GM19035 (cell line): ENCODE data around the gene CCNI2.
A peak's percentile ranks its signal among the peaks of the same experiment; 100 is the strongest.

Experiments used
- ATAC-seq: cut with Tn5 transposase; IDR thresholded peaks from one replicate; pipeline ENCODE4 v1.9.1; 2021; ENCODE audit not compliant: unreplicated experiment

Gene CCNI2

DNA sequence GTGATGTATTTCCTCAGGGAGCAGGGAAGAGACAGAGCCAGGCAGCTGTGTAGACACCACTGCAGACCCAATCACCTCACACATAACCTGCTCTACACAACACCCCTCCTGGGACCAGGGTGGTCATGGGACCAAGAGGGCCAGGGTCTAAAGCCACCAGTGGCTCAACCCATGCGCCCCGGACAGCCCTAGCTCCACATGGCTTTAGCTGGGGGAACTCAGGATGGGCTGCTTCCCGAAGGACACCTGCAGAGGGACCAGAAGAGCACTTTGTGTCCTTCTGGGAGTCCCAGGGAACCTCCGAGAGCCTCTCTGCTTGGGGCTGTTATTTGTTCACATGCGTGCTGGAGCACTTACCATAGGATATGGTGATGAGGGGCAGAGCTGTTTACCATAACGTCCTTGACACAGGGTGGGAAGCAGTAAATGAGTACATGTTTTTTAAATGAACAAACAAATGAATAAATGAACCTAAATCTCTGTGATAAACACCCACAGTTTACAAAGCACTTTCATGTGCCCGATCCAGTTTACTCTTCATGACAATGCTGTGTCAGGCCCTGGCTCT, 17.5 kb downstream of the CCNI2 start:
- no peak for ATAC-seq

DNA sequence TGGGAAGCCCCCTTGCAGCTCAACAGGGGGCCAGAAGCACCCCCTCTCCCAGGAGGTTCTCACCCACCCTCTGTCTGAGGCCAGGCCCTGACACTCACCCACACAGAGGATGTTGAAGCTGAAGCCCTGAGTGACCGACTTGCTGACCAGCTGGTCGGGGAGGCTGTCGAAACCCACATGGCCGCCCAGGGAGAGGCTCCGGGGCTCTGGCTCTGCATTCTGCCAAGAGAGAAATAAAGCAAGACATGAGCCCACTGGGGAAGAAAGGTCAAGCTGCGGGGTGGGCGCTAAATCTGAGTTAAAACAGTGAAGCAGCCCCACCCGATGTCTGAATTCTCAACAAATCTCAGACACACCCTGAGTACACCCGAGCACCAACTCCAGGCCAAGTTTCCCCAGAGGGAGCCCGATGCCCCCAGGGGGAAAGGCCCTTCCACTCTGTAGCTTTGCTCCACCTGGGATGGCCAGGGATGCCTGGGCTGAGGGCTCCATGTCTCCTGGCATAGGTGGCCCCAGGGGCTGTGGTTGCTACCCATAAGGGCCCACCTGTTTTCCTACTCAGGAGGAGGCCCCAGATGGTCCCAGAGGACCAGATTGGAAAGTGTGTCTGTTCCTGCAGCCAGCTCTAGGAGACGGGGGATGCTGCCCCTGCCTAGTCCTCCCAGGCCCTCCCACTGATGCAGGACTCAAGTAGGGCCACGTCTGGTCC, 18.2 kb downstream of the CCNI2 start:
- no peak for ATAC-seq

DNA sequence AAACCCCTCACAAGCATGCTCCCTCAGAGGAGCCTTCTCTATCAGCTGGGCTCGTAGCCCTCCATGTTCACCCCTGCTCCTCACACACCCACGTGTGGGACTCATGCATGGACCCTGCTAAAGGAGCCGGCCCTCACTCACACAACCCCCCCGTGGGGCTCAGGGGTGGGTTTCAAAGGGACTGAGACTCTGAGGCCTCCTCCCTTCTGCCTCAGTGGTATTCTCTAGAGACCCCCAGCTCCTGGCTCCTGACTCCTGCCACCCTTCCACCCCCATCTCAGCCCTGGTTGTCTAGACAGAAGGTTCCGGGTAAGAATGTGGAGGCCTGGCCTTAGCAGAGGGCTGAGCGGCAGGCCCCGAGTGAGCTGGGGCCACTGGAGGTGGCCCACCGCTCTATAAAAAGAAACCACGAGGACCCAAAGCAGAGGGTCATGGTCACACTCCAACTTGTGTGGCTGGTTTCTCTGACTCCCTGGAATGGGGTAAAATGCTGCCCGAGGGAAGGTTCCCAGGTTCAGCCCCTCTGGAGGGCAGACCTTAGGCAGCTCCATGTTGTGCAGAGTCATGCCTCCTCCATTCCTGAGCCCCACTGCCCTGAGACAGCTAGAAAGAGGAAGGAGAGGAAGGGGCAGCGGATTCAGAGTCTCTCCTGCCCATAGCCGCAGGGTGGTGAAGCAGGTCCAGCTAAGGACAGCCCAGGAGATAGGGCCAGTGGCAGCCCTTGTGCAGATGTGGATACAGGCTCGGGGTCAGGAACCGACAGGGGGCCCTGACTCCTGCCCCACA, 19.0 kb downstream of the CCNI2 start:
- ATAC-seq, result no peak

DNA sequence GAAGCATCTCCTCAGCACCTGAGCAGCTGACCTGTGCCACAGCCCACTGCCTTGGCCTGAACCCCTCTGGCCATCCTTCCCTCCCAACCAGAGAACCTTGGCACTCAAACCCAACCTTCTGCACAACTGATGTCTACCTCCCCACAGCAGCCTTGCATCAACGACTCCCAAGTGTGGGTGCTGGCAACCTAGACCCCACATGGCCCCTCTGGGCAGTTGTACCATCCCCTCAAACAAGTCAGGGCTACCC, 19.5 kb downstream of the CCNI2 start:
- ATAC-seq, result no peak

DNA sequence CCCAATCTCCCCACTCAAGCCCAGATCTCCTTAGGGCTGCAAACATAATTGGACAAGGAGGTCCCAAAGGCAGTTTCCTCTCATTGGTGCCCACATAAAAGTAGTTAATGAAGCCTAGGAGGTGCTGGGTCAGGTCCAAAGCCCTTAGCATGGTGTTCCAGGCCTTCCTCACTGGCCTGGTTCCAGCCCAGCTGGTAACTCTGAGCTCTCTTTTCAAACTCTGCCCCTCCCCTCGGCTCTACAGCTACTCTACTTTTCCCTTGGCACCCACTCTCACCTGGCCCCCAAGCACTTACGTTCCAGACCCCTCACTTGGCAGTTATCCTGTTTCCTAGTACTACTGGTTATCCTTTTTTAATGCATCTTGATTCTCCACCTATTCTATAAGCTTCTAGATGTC, 19.9 kb downstream of the CCNI2 start:
- no peak for ATAC-seq

DNA sequence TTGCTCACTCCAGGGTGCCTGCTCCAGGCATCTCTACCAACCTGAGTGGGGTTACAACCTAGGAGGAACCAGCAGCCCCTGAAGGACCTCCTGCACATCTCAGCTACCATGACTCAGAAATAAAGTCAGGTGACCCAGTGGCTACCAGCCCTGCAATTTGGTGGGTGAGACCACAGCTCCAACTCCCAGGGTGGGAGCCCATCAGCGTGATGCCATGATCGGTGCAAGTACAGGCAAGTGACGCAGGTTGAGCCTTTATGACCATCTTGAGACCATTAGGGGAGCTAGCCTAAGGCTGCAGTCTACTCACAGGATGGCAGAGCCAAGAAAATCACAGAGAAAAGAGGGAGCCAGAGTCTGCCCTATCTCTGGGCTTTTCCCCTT, 21.3 kb downstream of the CCNI2 start:
- ATAC-seq, result no peak

DNA sequence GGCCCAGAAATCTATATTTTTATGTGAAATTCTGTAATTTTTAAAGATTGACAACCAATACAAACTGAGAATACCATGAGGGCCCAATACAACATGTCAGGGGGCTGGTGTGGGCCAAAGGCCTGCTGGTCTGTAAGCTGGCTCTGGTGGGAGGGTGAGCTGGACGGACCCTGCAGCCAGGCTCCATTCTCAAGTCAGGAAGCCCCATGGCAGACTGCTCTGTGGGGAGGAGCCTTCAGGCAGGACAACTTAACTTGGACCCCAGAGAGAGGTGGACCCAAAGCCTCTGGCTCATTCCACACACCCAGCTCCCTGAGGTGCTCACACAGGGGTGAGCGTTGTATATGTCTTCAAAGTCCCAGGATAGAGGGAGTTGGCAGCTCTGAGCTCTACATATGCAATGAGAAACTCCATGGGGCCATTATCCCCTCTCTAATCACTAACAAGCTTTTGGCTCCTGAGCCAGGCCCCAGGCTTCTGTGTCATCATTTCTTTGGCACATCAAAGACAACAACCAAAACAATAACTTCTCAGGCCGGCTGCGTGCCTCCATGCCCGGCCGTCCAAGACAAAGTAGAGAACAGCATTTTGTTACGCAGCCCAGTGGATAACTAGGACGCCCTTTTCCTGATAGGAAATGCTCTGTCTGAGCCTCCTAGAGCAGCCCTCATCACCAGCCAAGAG, 23.4 kb downstream of the CCNI2 start:
- no peak for ATAC-seq

DNA sequence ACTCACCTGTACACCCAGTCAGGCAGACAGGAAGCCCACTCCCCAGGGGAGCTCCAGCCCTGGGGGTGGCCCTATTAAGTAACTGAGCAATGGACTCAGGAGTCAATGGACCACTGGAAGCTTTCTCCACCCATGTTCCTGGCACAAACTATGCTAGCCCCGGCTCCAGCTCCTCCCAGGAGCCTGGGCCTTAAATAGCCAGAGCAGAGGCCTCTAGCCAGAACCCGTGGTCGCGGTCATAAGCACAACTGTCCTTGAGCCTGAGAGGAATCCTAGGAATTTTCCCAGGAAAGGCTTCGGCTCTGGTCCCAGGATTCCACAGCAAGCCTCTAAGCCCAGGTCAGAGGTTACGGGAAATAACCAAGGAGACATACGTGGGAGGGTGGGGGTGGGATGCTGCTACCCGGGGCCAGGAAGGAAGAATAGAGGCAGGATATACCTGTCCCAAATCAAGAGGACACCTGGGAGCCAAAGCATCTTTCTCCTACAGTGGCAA, 24.3 kb downstream of the CCNI2 start:
- ATAC-seq, result no peak

DNA sequence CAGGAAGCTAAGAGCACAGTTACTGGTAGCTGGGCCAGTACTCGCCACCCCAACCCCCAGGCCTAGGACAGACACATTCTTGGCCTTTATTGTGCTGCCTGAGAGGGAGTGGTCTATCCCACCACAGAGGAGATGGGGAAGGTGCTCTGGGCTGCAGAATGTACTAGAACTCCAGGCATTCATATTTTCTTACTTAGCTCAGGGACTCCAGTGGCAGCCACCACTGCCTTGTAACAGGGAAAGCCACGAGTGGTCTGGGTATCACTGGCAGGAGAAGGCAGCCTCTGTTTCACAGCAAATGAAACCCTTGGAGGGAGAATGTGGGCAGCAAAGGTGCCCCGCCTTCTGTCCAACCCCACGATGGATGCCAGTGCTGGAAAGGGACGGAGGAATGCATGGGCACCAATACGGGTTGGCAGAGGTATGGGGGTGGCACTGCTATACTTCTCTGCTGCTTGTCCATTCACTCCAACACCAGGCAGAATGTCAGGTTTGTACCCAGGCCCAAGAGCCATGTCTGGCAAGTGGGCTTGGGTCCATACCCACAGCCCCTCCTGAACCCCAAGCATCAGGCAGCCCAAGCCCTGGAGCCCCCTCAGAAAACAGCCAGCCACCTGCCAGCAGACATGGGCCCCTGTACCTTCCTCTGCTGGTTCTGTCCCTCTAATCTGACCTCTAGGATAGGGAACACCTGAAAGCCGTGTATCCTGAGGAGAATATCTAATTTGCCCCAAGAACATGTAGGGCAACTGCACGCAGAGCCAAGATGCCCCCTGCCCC, 25.3 kb downstream of the CCNI2 start:
- ATAC-seq, result no peak

DNA sequence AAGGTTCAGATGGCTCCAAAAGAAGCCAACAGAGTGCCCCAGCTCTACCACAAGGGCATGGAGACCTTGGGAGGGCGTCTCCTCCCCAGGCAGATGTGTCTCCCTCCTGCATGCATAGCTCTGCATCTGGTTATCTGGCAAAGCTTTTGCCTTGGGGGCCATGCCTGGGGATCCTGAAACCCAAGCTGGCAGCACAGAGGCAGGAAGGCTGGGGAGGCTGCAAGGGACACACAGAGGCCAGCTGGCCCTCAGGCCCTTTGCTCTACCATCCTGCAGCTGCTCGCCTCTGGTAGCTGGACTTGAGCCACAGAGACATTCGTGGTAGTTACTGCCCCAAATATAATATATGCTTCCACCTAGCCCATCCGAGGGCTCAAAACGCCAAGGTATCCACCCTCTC, 25.9 kb downstream of the CCNI2 start:
- ATAC-seq, result no peak

DNA sequence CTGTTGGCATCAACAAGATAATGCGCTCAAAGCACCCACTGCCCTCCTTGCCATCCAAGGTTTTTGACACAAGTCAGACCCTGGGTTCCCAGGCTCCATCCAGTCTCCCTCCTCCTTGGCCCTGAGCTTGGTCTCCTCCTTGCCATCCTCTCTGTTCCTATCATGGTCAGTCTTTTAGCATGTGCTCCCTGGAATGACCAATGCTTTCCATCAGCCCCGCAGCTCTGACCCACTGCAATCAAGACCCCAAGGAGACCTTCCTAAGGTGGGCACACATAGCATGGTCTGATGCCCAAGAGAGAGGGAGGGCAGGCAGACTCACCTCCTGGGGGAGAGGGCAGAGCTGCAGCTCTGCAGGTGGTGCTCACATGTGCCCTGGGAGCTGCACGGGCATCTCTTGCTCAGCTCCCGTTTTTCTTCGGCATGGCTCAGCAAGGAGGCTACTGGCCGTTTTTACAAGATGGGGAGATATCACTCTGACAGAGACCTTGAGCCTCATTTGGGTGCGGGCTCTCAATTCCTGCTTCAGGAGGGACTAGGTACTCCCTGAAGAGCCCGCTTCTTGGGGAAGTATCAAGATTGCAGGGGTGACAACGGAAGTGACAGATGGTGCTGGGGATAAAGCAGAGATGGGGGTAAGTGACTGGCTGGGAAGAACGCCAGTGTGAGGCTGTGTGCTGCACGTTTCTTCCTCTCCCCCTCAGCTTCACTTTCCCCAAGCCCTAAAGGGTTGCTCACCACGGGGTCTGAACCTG, 26.6 kb downstream of the CCNI2 start:
- ATAC-seq, result no peak

DNA sequence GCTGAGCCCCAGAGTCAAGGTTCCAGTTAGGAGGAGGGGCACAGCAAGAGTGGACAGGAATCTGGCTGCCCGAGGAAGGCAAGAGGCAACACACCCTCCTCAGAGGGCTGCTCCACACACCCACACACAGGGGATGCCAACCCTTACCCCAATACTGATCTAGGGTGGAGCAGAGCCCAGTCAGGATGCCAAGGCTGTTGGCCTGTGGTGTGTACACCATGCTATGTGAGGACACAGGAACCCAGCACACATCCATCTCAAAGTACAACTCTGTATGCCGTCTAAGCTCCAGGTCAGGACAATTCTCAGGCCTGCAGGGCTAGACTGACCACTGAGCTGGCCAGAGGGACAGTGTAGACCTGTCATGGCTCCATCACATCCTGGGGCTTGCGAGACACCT, 27.2 kb downstream of the CCNI2 start:
- ATAC-seq, result no peak

DNA sequence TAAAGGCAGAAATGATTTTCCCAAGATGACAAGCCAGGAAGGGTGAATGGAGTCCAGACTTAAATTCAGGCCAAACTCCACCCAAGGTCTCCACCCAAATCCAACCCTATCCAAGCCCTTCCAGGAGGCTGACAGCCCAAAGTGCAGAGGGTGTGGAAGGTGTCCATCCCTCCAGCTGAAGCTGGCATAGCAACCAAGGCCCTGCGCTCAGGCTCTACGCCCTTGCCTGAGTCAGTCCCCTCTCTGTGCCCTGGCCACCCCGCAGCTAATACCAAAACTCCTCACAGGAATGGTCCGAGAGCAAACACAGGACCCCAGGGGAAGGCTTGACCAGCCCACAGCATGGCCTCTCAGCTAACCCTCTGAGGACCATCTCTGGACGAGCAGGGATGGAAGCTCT, 27.7 kb downstream of the CCNI2 start:
- ATAC-seq, result no peak

DNA sequence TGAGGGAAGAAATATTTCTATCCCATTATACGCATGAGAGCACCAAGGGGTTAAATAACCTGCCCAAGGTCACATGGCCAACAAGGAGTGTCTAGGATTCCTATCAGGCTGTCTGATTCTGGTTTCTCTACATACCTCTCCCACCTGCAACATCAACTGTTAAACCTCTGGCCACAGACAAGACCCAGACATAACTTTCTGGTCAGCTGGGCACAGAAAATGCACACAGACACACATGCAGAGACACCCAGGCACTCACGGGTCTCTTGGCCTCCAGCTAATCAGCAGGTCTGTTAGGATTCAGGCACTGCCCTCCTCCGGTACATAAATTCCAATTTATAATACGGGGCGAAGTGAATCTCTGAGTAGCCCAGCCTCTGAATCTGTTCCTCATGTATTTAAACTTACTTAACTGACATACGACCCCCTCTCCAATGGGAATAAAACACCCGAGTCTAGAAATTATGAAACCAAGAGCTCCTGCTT, 28.3 kb downstream of the CCNI2 start:
- ATAC-seq, result no peak

DNA sequence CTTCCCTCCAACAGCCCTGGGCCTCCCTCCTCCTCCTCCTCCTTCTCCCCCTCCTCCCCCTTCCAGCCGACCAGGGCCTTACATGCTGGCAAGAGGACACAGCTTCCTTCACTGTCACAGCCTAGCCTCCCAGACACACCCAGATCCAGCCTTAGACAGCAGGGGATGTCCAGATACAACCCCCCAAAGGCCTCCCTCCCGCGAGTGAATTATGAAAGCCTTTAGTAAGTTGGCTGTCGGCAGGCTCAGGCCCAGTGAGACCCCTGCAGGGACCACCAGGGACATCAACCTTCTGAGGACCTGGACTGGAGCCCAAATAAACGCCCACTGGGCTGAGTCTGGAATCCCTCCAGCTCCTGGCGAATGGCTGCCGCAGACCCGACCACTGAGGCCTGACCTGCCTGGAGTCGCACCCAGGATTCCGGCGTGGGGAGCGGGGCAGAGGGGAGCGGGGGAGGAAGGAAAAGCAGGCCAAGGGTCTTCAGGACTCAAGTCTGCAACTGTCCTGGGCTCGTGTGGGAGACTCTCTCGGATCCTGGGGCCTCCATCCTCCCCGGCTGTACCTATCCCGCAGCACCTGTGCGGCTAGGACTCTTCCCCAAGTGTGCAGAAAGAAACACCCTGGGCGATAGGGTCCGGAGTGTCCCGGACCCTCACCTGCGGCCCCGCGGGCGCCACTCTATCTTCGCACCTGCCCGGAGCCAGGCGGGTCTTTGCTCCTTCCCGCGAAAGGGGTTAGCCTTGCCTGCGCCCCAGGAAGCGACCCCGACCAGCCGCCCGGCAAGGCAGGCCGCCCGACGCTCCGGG, 29.1 kb downstream of the CCNI2 start:
- ATAC-seq, result peak; percentile 25

DNA sequence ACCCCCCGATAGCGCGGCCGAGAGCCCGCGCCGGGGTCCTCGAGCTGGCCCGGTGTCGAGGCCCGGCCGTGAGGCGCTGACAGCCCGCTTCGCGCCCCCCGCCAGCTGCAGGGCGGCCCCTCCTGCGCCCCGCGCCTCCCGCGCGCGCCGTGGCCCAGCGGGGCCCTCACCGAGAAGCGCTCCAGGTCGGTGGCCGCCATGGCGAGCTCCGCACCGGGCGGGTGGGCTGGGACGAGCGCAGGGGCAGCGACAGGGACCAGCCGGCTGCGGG, 29.6 kb downstream of the CCNI2 start:
- peak; percentile 39 for ATAC-seq

DNA sequence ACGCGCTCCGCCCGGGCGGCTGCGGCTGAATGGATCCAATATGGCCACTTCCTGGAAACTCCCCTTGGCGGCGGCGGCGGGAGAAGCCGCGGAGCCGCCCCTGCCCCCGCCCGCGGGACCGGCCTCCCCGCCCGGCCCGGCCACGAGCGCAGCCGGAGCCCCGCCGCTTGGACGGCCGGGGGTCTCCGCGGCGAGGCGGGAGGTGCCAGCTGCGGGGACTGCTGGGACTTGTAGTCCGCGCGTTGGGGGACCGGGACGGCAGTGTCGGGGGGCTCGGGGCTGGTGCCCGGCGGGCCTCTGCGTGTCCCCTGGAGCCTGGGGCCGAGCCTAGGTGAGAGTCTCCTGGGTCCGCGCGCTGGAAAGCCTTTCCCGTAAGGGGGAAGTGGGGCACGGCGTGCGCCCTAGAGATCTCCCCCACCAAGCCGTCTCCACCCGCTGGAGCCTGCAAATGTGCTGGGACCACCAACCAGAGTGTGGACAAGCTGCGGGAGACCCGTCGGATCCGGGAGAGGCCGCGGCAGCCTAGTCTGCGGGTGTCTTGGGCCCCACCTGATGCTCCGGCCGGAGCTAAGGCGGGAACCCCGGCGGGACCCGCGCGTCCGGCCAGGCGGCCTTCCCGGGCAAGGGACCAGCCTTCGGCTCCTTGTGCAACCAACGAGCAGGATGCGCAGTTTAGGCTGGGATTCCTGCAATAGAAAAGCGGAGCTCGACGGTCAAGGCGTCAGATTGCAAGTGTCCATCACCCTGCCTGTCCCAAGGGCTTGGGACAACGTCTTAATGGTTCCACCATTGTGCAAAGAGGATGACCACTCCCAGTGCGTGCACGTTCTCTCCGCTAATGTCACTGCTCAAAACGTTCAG, 30.2 kb downstream of the CCNI2 start, which contains the start of gene SEPTIN8:
TSS of gene SEPTIN8 (minus strand) at position 31 of the 861 bp plus-strand sequence. CDS start 102 bp downstream, outside the sequence.
- ATAC-seq, result peak; percentile 63

DNA sequence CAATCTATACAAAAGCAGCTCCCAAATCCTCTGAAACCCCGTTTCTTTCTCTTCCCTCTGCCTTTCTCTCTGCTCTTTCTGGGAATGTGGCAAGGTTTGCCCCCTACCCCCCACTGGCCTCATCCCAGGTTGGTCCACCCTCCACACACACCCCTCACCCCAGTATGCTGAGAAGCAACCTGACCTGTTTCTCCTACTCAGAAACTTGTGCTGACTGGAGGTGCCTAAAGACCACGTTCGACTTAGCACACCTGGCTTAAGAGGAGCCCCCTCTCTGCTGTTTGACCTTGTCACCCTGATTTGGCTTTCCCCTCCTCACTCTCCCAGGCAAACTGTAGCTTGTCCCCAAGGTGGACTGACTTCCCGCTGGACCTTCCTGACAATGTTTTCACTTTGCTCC, 30.9 kb downstream of the CCNI2 start:
- no peak for ATAC-seq

DNA sequence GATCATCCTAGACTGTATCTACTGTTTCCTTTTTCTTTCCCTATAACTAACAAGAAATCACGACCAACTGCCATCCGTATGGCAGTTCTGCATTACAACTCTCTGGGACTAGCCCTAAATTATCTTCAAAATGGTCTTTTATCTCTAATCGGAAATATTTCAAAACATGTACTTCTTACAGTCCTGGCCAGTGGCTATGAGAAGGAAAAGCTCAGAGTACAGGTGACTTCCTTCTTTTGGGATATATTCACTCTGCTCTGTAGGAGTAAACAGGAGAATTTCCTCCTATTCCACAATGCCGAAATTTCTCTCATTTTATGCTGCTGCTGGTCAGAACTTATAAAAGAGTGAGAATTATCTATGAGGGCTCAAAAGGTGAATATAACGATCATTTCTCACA, 31.6 kb downstream of the CCNI2 start:
- ATAC-seq, result no peak
